ENCODE measurements around the gene CCT2. TPM values are rescaled to one million over a fixed set of nuclear protein-coding genes. Genes with fewer than 3 reads are reported as not detected.

Gene CCT2
- total and polyA plus RNA-seq, 2 of the 8 experiments (the other 6 are each of a cell fraction or from before 2014, with no cell fraction given), result 244 to 419 TPM

DNA sequence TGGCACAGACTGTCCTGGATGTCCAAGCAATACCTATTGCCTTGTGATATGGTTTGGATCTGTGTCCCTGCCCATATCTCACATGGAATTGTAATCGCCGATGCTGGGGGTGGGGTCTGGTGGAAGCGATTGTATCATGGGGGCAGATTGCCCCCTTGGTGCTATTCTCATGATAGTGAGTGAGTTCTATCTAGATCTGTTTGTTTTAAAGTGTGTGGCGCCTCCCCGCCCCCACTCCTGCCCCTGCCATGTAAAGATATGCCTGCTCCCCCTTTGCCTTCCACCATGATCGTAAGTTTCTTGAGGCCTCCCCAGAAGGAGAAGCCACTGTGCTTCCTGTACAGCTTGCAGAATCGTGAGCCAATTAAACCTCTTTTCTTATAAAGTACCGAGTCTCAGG lies 42.2 kb downstream of the CCT2 start:
- Histone ChIP-seq H4K91ac (replicated peaks; ENCODE audit: insufficient read length, low read length) (no peak overlapping the region), H2BK15ac (ENCODE audit: low read length) (no peak overlapping the region), H3K4me2 (ENCODE audit: insufficient read depth in 1 of 2, low read depth in 2 of 2, low read length in 2 of 2) (no peak overlapping the region), H3K79me2 (ENCODE audit: control insufficient read depth in 1 of 2, insufficient read depth in 2 of 2, low read length in 2 of 2) (no peaks in the 10 kb centered on the region), H3K27ac (ENCODE audit: low read depth, low read length) (no peak overlapping the region), H4K8ac (ENCODE audit: extremely low read depth, insufficient read depth, low read length) (no peak overlapping the region), H3K79me1 (ENCODE audit: low read depth, low read length) (no peaks in the 10 kb centered on the region), H3K18ac (ENCODE audit: extremely low read depth, low read length) (no peak overlapping the region), H3K23me2 (ENCODE audit: low read depth, low read length) (no peaks in the 10 kb centered on the region; the same call in 1 of the 2 replicates), H3K23ac (ENCODE audit: insufficient read length) (no peak overlapping the region), H3K4me1 (replicated peaks in 1 of 4; ENCODE audit: control insufficient read depth in 3 of 4, insufficient read depth in 4 of 4, low read length in 3 of 4) (no peaks in the 10 kb centered on the region), H2BK5ac (ENCODE audit: low read depth, low read length) (no peak overlapping the region), H3K4ac (replicated peaks; ENCODE audit: insufficient read length, low read depth, low read length) (no peak overlapping the region), H4K5ac (ENCODE audit: insufficient read length, low read depth, low read length) (no peak overlapping the region), H2AFZ (ENCODE audit: low read length) (no peak overlapping the region), H2BK120ac (replicated peaks; ENCODE audit: low read depth, low read length) (no peak overlapping the region), H4K20me1 (replicated peaks in 1 of 2; ENCODE audit: control insufficient read depth in 1 of 2, insufficient read depth in 2 of 2, low read length in 2 of 2) (no peaks in the 10 kb centered on the region), H3K4me3 (ENCODE audit: extremely low read depth in 1 of 4, insufficient read depth in 2 of 4, low read depth in 3 of 4, low read length in 4 of 4) (no peak overlapping the region), H3K36me3 (ENCODE audit: control insufficient read depth in 2 of 4, insufficient read depth in 4 of 4, low read length in 3 of 4) (no peaks in the 10 kb centered on the region), H3K9ac (replicated peaks in 1 of 4; ENCODE audit: extremely low read depth in 1 of 4, low read depth in 3 of 4, low read length in 3 of 4) (no peak overlapping the region), H3K9me3 (ENCODE audit: insufficient read depth in 2 of 2, low read depth in 1 of 2, low read length in 1 of 2) (no peaks in the 10 kb centered on the region), H3K56ac (replicated peaks; ENCODE audit: insufficient read length, low read depth, low read length) (no peak overlapping the region), H2BK20ac (ENCODE audit: low read length) (no peak overlapping the region), H3K27me3 (replicated peaks in 1 of 4; ENCODE audit: control insufficient read depth in 3 of 4, extremely low read depth in 1 of 4, insufficient read depth in 3 of 4, low read length in 3 of 4) (no peaks in the 10 kb centered on the region), H2BK12ac (ENCODE audit: low read depth, low read length) (no peak overlapping the region), H3K14ac (ENCODE audit: insufficient read length) (no peak overlapping the region), H2AK5ac (ENCODE audit: low read depth, low read length) (no peak overlapping the region)
- CTCF ChIA-PET (ENCODE audit: partially characterized antibody), result interaction anchor here (0.5 to 8.3 kb wide), 4 partner anchors 8 to 300 kb away, joined by 3 to 68 read pairs (median 35); no protein-coding TSS in a partner anchor
- FAIRE-seq (no peak), DNase-seq (ENCODE audit: low read depth in 1 of 2, low spot score in 2 of 2) (no peak)
- 79% methylated on average over 8 of the region's 8 CpGs; no CpG with 5 or more reads in 1 of the 2 experiments for WGBS, 2 experiments (ENCODE audit: extremely low coverage in 1 of 2, insufficient coverage in 1 of 2, insufficient read length in 1 of 2, insufficient replicate concordance in 2 of 2, low coverage in 1 of 2, low lambda C conversion rate in 2 of 2, missing lambda C conversion rate in 1 of 2)
- TF ChIP-seq SAP30 (IDR thresholded peaks at IDR 0.05; ENCODE audit: insufficient read depth, insufficient replicate concordance, low read length) (no peak), TCF12 (IDR thresholded peaks at IDR 0.05; ENCODE audit: low read depth, low read length) (no peak), RXRA (IDR thresholded peaks at IDR 0.05; ENCODE audit: insufficient read depth, low read depth, low read length) (no peak), CBX8 (IDR thresholded peaks at IDR 0.05; ENCODE audit: borderline replicate concordance, low read depth, low read length) (no peak), EGR1 (IDR thresholded peaks at IDR 0.05; ENCODE audit: borderline replicate concordance, low read depth, low read length) (no peak), NRF1 (IDR thresholded peaks at IDR 0.05; ENCODE audit: low read depth, low read length) (no peak), KDM4A (IDR thresholded peaks at IDR 0.05; ENCODE audit: low read depth, low read length, severe bottlenecking) (no peak), FOSL1 (IDR thresholded peaks at IDR 0.05; ENCODE audit: insufficient read depth, low read depth, low read length) (no peak), SUZ12 (IDR thresholded peaks at IDR 0.05; ENCODE audit: low read length) (no peak)
- TF ChIP-seq, protein P1, sequence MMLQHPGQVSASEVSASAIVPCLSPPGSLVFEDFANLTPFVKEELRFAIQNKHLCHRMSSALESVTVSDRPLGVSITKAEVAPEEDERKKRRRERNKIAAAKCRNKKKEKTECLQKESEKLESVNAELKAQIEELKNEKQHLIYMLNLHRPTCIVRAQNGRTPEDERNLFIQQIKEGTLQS (IDR thresholded peaks at IDR 0.05; ENCODE audit: insufficient read depth, low read depth, low read length), result no peak
- POLR2A ChIA-PET (ENCODE audit: partially characterized antibody), result no interaction called here
